Measurements from ENCODE around the gene EXOC4.

Gene EXOC4

DNA sequence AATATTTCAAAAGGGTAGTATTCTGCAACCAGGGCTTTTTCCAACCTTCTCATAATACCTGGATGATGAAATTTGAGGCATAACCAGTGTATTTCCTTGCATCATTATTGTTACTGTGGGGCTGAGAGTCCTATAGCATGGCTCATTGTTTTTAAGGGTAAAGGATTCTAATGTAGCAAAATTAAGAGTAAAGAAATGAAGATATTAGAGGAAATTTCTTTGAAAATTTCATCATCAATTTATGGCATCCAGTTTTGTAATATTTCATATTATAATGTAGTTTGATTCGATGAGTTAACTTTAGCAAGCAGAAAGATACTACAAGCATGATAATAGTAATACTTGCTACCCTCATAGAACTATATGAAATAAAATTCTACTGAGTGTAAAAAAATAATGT is 486.9 kb downstream of the EXOC4 start:
- in situ Hi-C loops (cut with HindIII; ENCODE audit: low sequenced_read_pairs): no loop called here

DNA sequence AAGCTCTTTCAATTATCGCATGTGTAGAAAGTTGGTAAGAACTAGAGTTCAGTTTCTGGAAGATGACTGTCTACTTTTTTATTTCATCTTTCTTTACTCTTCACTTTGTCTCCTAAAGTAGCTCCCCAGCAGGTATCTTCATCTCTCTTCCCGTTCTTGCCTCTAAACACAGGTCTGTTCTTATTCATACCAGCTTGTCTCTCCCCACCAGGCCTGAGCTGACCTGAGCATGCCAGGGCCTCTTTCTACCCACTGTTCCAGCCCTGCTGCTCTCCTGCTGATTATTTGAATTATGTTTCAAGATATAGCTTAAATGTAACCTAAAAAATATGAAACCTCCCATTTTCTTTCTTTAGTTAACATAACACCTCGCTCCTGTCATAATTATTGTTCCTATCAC is 488.2 kb downstream of the EXOC4 start:
- in situ Hi-C loops (cut with HindIII; ENCODE audit: low sequenced_read_pairs): no loop called here

DNA sequence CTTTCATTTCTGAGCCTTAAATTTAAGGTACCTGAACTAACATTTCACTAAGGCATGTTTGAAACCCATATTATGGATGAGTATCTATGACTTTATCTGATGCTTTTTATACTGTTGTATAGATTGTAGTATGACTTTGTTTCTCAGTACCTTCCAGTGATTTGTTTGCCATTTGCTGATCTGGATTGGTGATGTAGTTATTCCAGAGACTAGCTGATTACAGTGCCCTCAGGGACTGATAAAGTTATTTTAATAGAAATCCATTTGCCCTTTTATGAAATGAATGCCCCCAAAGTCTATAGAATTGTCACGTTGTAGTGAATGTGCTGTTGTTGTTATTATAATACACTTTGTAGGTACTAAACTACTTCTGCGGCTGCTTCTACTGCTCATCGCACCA is 488.8 kb downstream of the EXOC4 start:
- in situ Hi-C loops (cut with HindIII; ENCODE audit: low sequenced_read_pairs): no loop called here

DNA sequence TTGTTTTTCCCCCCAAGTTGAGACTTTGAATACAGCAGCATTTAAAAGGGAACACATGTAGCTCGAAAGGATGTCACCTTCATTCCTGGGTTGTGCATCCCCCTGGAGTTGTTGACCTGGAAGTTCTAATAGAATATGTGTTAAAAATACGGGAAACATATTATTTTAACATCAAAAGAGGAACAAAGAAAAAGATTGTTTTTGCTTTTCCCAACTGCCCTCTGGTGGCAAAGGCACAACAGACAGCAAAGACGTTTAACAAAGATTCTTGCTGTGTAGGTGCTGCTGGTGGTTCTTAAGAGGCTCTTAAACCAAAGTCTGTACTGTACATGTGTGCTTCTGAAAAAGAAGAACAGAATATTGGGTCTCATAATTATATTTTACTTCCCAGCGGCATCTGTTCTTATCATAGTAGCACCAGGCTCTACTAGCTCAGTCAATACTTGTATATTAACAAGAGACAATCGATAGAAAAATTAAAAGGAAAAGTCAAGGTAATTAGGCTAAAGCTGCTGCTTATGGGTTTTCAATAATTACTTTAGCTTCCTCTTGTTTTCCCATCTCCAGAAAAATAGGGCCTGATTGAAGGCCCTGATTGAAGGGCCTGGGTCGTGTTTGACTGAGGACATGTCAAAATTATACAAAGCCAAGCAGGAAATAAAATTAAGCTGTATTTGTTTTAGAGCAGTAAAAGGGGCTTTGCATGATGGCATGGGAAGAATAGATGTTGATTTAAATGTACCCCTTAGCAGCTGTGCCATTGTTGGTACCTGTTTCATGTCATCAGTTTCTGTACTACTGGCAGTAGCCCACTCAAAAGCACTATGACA is 490.0 kb downstream of the EXOC4 start:
- in situ Hi-C loops (cut with HindIII; ENCODE audit: low sequenced_read_pairs): no loop called here

DNA sequence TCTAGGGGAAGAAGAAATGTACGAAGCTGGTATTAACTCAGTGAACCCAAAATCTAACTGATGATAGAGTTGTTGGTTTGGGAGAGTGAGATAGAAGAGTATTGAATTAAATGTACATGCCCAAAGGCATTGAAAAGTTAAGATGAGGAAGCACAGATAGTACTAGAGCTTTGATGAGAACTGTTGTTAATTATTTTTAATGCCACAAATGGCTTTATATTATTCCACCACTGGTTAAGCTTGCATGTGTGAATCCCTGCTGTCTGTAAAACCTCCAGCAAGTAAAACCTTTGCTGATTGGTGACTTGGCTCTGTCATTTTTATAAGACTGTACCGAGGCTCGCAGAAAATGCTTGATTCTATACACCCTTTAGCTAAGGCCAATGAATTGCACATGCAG is 491.6 kb downstream of the EXOC4 start:
- in situ Hi-C loops (cut with HindIII; ENCODE audit: low sequenced_read_pairs): no loop called here

DNA sequence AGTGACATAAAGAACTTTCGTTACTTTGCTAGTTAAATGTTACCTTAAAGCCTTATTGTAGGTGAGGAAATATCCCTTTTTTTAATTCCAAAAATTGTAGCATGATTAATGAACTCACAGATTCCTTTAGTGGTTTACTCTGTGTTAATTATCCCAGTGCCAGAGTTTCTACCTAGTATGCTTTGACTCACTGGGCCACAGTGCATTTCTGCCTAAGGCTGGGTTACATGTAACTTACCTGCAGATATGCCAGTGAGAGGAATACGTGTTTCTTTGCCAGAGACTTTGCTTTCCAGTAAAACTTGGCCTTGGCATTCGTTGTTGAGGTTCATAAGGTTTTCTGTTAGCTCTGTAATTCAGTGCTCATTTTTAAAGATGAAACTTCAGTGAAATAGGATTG is 493.4 kb downstream of the EXOC4 start:
- in situ Hi-C loops (cut with HindIII; ENCODE audit: low sequenced_read_pairs): no loop called here

DNA sequence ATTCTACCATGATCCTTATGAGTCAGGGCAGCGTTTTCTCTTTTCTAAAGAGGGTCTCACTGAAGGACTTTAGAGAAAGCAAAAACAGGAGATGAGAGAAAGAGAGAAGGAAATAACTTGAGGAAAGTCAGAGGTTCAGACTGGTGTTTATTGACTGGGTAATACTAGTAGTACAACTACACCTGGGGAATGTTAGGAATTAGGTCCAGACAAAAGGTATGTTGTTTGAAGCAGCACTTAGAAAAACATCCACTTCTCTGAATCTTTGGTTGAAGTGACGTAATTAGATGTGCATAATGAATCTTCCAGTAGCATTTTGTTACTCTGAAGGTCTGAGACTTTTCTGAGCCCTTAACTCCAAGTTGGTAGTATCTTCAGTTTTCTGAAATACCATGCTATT is 494.0 kb downstream of the EXOC4 start:
- in situ Hi-C loops (cut with HindIII; ENCODE audit: low sequenced_read_pairs): no loop called here

DNA sequence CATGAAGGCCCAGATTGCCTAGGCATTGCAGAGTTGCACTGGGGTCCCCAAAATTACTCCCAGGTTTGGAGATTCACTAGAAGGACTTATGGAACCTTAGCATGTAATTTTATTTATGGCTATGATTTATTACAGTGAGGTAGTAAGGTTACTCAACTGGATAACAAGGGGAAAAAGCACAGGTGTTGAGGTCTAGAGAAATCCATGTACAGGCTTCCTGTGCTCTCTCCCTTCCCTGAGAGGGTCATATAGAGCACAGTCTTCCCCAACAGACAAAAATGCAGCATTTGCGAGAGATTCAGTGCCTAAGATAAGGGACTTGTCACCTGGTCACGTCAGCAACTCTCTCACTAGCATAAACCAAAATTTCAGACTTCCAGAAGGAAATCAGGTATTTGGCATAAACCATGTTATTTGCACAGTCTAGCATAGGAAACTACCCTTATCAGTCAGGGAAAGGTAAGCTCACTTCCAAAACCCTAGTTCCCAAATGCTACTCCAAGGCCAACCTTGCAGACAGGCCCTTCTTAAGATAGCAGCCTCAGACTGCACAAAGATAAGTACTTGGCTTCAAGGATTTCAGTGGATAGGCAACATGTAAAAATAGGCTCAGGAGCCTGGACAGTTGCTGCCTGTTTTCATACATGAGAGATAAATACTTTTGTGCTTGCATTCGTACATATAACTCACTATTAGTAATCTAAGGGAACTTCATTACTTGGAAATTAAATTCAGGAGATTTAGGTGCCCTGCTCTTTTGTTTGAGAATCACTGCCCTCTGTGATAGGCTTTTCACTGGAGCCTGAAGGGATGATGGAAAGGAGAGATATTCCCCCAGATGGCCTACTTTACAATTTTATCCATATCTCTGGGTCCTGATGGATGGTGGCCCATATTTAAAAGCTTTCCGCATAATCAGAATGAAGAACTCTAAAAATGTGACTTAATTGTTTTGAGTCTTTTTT is 495.8 kb downstream of the EXOC4 start:
- in situ Hi-C loops (cut with HindIII; ENCODE audit: low sequenced_read_pairs): no loop called here

DNA sequence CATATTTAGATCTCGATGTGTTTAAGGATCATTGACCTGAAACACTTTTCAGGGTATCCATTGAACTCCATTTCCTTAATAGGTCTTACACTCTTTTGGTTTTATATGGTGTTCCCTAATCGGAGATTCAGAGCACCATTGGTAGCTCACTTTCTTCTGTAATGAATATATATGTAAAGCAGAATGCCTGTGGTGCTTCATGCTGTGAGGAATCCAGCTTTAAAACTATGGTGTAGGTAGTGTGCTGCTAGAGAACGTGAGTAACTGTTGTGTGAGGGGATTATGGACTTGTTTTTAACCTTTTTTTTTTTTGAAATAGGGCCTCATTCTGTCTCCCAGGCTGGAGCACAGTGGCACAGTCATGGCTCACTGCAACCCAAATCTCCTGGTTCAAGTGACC is 497.4 kb downstream of the EXOC4 start:
- in situ Hi-C loops (cut with HindIII; ENCODE audit: low sequenced_read_pairs): no loop called here

DNA sequence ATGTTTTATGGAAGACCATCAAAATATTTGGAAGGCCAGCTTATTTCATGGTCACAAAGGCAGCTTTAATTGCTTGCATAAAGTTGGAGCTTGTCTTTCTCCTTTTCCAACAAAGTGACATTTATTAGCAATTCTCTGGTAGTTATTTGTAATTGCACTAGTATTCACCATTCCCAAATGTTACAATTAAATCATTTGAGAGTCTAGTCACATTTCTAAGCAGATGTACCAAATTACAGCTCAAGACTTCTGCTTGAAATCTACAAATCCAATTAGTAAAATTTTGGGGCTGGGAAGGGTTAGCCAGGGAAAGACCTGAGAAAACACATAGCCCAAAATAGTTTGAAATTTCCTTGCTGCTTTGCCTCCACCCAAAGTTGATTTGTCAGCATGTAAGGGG is 498.2 kb downstream of the EXOC4 start:
- in situ Hi-C loops (cut with HindIII; ENCODE audit: low sequenced_read_pairs): no loop called here

DNA sequence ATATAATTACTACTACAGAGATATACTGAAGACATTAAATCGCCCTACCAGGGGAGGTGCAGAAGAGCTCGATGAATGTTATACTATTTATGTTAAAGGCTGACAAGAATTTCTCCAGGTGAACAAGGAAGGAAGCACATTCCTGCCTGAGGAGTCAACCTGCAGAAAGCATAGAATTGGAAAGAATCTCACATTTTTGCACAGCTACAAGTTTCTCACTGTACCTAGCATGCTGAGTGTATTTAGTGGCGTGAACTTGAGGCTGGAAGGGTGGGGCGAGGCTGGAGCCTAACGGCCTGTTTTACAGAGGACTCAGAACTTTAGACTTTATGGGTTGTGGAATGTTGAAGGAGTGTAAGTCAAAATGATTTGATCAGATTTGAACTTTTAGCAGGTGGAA is 500.6 kb downstream of the EXOC4 start:
- in situ Hi-C loops (cut with HindIII; ENCODE audit: low sequenced_read_pairs): no loop called here

DNA sequence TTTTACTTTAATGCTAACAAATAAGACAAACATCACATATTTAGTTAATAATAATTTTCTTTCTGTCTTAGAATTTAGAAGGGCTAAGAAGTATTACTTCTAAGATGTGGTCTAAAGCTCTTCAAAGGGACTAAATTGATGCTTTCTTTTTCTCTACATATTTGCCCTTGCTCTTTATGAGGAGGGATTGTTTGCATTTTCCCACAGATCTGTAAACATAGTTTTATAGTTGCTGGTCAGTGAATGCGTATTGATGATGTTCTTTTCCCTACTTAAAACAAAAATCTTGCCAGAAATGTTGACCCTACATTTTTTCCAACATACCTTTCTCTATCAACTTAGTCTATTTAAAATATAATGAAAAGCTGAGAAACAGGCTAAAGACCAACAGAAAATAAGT is 501.8 kb downstream of the EXOC4 start:
- in situ Hi-C loops (cut with HindIII; ENCODE audit: low sequenced_read_pairs): no loop called here

DNA sequence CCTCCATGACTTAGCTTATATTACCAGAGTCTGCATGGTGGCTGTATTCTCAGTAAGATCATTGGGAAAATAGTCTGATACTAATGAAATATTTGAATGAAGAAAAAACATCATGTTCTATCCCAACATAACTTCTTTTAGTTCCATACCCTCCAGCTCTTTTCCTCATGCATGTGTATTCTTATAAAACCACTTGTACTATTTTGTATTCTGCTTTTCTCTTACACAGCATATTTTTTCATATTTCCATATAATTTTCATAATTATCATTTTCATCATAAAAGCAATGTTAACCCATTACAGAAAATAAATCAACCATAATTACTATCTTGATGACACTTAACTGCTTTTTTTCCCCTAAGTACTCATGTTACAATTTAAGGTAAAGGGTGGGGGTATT is 503.0 kb downstream of the EXOC4 start:
- in situ Hi-C loops (cut with HindIII; ENCODE audit: low sequenced_read_pairs): no loop called here

DNA sequence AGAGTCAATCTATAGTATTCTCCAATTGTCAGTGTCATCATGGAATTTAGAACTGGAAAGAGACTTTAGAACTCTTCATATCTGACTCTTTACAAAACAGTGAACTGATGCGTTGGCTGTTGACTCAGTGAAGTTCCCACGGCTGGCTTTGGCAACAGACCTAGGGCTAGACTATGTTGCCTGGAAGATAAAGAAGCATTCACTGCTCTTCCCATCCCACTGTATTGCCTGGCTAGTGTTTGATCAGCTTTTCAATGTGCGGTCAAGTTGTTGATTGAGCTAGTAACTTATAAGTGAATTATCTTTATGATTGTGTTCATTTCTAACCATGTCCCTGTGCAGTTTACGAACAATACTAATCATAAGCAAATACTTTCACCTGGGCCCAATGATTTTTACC is 508.6 kb downstream of the EXOC4 start:
- in situ Hi-C loops (cut with HindIII; ENCODE audit: low sequenced_read_pairs): no loop called here

DNA sequence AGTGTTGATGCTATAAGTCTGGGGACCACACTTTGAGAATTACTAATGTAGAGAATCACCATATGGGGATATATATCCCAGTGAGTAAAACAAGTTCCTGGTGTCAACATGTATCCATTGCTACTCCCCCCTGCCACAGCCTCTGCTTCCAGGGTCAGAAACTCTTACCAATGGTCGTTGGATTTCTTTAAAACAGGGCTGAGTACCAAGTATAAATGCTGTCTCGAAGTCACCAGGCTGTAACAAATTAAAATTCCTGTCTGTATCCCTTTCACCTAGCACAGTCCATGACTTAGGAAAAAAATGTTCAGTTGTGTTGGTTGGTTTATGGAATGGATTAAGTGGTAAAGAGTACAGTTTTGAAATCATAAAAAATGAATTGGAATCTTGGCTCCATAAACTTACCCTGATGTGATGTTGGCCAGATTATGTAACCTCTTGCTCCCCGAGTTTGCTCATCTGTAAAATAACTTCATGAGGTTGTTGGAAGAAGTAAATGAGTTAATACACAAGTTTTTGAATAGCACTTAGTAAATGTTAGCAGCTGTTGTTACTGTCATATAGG is 510.3 kb downstream of the EXOC4 start:
- in situ Hi-C loops (cut with HindIII; ENCODE audit: low sequenced_read_pairs): no loop called here

DNA sequence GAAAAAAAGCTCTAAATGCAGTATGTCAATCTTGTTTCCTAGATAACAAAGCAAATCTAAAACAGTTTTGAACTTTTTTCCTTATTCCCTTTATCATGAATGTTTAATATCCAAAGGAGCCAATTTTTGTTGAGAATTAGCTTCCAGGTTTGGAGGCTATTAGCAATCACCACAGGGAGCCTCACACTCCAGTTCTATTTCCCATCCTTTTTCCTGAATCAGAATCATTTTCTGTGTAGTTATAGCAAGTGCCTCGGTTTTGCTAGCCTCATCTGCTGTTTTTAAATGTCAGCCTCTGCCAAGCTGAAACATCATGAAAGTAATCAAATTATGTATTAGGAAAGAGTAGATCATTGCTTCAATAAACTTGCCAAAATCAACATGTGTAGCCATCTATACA is 516.8 kb downstream of the EXOC4 start:
- in situ Hi-C loops (cut with HindIII; ENCODE audit: low sequenced_read_pairs): no loop called here

DNA sequence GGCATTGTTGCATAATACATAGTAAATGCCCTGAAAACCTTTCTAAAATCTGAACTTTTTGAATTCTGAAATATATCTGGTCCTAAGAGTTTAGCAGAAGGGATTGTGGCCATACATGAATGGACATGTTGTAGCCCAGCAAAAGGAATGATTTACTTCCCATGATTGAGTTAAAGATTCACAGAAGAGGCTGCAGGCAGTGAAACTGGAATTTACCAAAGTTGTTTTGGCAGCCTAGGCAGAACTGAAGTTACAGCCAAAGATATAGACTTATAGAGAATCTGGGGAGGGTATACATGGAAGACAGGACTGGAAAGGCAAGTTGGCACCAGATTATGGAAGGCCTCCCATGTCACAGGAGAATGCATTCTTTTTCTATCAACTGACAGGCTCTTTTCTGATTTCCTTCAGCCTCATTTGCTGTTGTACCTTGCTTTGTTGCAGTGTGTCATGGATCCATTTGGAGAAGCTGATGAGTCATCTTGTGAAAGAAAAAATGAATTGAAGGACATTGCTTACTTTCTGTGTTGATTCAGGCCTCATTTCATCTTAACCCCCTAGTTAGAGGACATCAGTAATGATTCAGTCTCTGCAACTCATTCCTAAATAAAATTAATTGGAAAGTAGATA is 518.1 kb downstream of the EXOC4 start:
- in situ Hi-C loops (cut with HindIII; ENCODE audit: low sequenced_read_pairs): no loop called here

DNA sequence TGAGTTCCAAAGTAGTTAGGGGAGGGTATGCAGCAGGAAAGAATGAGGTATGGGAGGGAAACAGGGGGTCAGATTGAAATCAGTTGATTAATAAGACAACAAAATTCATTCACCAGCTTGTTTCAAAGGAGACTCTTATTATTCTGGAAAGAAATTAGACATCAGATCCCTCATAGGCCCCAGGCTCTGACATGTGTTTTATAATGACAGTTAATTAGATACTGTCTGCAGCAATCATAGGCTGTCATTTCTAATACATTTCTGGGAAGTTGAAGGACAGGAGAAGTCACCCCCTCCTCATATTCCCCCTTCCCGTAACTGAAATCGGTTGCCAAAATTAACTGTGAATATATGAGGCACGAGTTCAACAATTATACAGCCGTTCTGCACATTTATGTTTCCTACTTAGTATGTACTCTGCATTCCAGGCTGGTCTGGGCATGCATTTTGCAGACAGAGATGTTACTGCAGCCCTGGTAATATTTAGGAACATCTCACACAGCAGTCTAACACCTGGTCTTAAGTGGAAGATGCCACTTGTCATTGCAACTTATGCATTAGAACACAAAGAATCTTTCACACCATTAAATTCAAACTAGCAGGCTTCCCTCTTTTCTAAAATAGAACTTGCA is 519.0 kb downstream of the EXOC4 start:
- in situ Hi-C loops (cut with HindIII; ENCODE audit: low sequenced_read_pairs): no loop called here

DNA sequence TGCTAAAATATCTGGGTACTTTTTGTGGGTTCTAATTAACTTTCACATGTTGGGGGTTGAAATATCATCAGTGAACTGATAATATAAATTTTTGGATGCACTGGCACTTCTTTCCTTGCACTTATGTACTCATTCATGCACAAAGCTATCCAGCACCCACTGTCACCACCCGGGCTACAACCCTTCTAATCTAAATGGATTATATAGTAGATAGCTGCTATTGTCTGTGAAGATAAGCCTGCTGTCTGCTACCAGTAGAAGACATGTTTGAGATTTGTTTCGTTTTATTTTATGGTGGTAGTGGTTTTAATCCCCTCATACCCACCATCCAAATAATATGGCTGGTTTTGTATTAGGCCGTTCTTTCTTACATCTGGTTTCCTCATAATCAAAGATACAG is 520.7 kb downstream of the EXOC4 start:
- in situ Hi-C loops (cut with HindIII; ENCODE audit: low sequenced_read_pairs): no loop called here

DNA sequence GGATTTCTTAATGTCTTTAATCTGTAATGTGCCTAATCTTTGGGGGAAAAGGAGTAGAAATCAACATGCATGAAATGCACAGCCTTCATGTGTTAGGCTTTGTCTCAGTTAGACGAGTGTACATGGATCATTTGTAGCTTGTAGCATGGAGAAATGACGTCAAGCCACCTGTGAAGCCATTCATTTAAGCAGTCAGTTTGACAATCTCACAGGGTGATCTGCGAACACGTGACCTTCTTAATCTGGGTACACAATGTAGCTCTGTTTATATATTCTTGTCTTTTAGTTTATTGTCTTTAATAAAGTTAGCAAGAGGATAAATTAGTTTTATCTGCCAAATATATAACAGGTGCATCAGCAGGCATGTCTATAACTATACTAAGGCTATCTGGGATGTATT is 522.3 kb downstream of the EXOC4 start:
- in situ Hi-C loops (cut with HindIII; ENCODE audit: low sequenced_read_pairs): no loop called here

DNA sequence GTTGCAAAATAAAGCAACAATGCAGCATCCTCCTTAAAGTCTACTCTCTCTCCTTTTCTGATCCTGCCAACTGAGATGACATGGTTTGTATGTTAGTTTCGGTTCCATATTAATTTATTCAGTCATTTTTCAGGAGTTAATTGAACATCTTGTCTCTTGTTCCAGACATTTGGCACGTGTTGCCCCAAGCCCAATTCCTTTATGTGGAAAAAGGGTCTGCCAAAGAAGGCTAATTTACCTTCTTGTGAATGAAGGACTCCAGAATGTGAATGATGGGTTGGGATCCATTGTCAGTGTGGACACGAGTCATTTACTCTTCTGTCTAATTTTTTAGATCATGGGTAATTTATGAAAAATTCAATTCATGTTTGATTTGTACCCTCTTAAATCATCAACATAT is 523.4 kb downstream of the EXOC4 start:
- in situ Hi-C loops (cut with HindIII; ENCODE audit: low sequenced_read_pairs): no loop called here

Measured in endothelial cell of hepatic sinusoid (primary cell).